Activated CD8-positive, alpha-beta memory T cell treated with anti-CD3 and anti-CD28 coated beads, Interleukin-2, amount 50 U/mL, for 4 hours (primary cell): ENCODE data around the gene CHST4.
"Not testable (repeated sequence)": the region's sequence is repeated elsewhere in the genome, so short reads cannot be mapped to it uniquely, and the experiment has no call there.

Source experiments
- DNase-seq: peaks from one replicate; pipeline ENCODE4 v3.0.0-alpha.2; 2020

Gene CHST4

GRCh38 chr16:71524566-71525553 lies 1.4 kb upstream of the CHST4 start:
- DNase-seq: no peak

- DNase-seq: no peak
Measured at GRCh38 chr16:71528257-71528656, 2.0 kb downstream of the CHST4 start.

- DNase-seq: no peak
Measured at GRCh38 chr16:71528863-71529262, 2.6 kb downstream of the CHST4 start.

DNA sequence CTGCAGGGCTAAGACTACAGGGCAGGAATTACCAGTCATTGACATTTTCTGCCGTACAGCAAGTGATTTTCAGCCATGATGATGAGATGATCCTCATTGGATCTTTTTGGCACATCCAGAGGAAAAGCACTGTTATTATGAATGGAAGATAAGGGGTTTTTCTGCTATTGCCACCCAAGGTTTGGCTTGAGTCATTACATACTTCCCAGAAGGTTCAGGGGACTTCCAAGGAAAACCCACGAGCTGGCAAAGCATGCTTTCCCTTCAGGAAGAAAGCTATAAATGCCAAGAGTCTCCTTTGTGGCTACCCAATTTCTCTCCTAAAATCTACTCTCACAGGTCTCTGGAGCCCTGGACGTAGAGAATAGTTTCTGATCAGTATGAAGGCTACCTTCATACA lies 6.1 kb downstream of the CHST4 start:
- DNase-seq: no peak

DNA sequence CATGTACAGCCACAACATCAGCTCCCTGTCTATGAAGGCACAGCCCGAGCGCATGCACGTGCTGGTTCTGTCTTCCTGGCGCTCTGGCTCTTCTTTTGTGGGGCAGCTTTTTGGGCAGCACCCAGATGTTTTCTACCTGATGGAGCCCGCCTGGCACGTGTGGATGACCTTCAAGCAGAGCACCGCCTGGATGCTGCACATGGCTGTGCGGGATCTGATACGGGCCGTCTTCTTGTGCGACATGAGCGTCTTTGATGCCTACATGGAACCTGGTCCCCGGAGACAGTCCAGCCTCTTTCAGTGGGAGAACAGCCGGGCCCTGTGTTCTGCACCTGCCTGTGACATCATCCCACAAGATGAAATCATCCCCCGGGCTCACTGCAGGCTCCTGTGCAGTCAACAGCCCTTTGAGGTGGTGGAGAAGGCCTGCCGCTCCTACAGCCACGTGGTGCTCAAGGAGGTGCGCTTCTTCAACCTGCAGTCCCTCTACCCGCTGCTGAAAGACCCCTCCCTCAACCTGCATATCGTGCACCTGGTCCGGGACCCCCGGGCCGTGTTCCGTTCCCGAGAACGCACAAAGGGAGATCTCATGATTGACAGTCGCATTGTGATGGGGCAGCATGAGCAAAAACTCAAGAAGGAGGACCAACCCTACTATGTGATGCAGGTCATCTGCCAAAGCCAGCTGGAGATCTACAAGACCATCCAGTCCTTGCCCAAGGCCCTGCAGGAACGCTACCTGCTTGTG lies 10.7 kb downstream of the CHST4 start:
- DNase-seq: no peak

DNA sequence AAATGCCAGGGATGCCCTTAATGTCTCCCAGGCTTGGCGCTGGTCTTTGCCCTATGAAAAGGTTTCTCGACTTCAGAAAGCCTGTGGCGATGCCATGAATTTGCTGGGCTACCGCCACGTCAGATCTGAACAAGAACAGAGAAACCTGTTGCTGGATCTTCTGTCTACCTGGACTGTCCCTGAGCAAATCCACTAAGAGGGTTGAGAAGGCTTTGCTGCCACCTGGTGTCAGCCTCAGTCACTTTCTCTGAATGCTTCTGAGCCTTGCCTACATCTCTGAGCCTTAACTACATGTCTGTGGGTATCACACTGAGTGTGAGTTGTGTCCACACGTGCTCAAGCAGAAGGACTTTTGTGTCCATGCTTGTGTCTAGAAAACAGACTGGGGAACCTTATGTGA lies 11.4 kb downstream of the CHST4 start:
- peak; percentile 22 for DNase-seq

- DNase-seq: peak; percentile 57
Measured at GRCh38 chr16:71542377-71542776, 16.2 kb downstream of the CHST4 start.

DNA sequence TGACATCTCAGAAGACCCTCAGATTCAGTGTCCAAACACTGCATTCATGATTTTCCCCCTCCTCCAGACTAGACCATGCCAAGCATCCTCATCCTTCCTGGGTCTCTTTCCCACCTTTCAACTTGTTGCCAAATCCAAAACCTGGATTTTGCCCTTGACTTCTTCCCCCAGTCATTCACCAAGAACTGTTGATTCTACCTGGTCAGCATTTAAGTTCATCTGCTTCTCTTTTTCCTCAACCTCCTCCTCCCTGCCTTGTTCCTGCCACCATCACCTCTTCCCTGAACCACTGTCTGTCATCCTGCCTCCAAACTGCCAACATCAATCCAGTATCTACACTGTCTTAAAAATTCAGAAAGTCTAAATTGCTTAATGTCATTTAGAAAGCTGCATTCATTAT lies 20.9 kb downstream of the CHST4 start:
- DNase-seq: no peak

GRCh38 chr16:71552698-71553503 lies 26.7 kb downstream of the CHST4 start:
- no peak for DNase-seq

DNA sequence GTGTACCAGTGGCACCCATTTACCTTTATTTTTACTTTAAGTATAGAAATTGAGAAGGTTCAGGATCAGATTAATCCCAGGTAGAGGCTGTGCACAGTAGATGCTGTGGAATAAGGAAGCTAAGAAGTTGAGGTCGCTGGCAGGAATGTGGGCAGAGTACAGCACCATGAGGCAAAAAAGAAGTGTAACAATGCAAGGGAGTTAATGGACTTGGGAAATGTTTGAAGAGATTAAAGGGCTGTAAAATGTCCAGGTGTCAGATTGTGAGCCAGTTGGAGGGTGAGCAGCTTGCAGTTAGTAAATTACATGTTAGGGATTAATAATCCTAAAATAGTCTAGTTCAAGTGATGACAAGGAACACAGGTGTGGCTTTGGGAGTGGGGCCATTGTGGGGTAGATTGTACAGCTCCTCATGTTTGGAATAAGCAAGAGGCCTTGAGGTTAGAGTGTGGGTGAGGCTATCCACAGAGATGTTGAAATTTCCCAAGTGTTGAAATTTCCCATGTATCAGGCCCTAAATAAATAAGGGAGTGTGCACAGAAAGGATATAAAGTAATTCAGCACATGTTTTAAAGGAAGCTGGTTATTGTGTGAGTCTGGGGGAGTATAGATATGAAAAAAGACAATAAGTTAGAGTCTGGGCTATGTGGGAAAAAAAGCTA lies 29.1 kb downstream of the CHST4 start:
- no peak for DNase-seq

- no peak for DNase-seq
Measured at GRCh38 chr16:71557299-71557698, 31.1 kb downstream of the CHST4 start.

GRCh38 chr16:71557954-71558582 lies 31.8 kb downstream of the CHST4 start:
- no peak for DNase-seq

DNA sequence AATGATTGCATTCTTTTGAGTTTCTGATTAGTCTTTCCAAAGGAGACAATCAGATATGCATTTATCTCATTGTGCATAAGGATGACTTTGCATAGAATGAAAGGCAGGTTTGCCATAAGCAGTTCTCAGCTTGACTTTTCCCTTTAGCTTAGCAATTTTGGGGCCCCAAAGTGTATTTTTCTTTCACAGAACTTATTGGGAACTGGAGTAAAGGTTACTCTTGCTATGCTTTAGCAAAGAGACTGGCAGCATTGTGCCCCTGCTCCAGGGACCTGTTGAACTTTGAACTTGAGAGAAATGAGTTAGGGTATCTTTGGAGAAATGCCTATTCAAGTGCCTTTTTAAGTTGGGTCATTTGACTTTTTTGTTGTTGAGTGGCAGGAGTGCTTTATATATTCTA lies 33.6 kb downstream of the CHST4 start:
- DNase-seq: no peak

DNA sequence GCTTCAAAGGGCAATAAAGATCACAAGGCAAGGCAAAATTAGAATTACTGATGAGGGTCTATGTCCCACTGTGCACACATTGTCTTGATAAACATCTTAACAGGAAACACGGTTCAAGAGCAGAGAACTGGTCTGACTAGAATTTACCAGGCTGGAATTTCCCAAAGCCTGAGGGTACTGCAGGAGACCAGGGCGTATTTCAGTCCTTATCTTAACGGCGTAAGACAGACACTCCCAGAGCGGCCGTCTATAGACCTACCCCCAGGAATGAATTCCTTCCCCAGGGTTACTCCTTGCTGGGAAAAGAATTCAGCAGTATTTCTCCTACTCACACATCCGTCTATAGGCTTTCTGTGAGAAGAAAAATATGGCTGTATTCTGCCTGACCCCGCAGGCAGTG lies 35.7 kb downstream of the CHST4 start:
- not testable (repeated sequence) for DNase-seq

DNA sequence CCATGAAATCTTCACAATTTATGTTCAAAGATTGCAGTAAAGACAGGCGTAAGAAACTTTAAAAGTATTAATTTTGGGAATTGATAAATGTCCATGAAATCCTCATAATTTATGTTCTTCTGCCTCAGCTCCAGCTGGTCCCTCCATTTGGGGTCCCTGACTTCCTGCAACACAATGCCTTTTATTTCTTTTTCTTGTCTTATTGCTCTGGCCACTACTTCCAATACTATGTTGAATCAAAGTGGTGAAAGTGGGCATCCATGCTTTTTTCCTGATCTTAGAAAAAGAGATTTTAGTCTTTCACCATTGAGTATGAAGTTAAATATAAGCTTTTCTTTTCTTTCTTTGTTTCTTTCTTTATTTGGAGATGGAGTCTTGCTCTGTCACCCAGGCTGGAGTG lies 36.3 kb downstream of the CHST4 start:
- DNase-seq: no peak

GRCh38 chr16:71564335-71564967 lies 38.2 kb downstream of the CHST4 start:
- no peak for DNase-seq

DNA sequence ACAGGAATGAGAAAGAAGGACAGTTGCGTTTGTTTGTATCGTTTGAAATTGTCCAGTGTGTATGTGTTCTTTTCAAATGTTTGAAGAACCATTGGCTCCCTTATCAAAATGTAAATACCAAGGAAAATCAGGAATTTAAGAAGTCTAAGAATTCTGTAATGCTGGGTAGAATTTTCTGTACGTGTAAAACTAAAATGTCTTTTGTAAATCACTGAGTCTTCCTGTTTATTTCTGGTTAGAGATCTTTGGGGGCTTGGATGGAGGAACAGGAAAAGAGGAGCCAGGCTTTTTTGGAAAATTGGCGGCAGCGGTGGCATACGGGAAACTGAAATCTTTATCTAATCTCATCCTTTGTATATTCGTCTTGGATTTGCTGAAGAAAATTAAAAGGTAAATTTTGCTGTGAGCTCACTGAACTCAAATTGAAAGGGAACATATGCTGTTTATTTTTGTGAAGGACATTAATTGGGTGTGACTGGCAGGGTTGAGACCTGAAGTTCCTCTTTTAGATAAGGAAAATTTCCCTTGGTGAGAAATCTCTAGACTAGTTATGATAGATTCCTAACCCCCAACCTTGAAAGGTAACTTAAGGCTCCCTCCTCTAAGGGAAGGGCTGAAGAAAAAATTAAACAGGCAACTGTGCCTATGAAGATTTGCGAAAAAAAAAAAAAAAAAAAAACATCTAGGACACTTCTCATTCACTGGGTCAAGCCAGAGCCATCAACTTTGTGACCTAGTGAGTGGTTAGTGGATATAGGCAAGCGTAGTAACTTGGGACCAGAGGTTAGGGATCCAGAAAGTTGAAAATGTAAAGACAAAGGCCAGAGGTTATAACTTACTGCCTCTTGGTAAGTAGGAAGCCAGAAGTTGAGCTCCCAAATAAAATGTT lies 39.8 kb downstream of the CHST4 start:
- no peak for DNase-seq

- DNase-seq: no peak
Measured at GRCh38 chr16:71567931-71568330, 41.7 kb downstream of the CHST4 start.

DNA sequence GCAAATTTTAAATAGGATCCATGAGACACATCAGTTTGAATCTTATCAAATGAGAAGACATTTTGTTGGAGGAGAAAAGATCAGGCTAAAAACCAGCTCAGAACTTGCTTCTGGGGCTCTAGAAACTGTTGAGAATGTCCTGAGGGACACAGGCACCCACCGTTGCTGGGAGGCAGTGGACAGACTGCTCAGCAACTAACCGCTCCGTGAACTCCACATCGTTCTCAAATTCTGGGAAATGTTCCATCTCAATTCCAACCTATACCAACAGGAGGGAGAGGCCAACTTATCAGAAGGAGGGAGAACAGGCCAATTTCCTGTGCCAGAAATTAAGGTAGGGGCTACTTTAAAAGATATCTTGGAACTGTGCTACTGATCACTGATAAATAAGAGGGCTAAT lies 42.3 kb downstream of the CHST4 start:
- no peak for DNase-seq

GRCh38 chr16:71569621-71570020 lies 43.4 kb downstream of the CHST4 start:
- DNase-seq: no peak

DNA sequence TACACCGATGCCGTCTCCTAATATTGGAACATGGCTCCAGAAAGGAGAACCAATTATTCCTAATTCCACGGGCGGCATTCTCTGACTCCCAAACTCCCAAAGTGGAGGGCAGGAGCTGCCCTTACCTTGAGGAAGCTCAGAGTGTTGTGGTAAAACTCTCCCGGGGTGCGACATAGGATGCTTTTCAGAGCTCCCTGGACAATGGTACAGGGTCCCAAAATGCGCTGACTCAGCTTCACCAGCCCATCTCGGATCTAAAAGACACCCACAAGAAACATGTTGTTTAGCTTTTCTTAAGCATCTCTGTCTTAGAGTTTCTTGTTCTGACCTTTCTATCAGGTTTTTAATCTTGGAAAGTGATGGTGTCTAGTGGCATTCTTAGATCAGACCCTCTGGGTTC lies 43.9 kb downstream of the CHST4 start:
- DNase-seq: no peak
